Measurements from ENCODE around the gene GPA33.

Gene GPA33, protein sequence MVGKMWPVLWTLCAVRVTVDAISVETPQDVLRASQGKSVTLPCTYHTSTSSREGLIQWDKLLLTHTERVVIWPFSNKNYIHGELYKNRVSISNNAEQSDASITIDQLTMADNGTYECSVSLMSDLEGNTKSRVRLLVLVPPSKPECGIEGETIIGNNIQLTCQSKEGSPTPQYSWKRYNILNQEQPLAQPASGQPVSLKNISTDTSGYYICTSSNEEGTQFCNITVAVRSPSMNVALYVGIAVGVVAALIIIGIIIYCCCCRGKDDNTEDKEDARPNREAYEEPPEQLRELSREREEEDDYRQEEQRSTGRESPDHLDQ

DNA sequence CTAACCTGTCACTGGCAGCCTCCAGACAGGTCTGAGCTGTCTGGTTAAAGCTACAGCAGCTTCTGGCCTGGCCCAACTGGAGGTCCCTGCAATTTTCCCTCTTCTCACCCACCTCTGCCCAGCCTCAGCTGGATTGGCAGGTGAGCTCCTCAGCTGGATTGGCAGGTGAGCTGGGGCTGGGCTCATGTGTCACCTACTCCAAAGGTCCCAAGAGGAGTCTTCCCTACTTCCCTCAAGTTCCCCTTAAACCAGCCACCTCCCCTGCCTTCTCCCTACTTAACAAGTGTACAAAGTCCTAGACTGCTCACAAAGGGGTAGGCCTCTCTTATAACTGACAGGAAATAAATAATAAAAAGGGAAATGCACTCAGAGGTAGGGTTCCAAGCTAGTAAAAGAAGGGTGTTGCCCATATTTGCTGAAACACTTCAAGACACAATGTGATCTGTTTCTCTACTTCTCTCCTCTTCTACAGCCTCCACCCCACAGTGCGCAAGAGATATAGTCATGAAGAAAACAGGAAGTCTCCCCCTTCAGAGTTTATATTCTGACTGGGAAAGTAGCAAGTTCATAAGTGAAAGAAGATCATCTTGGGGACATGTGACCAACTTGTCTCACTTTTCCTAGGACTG lies at the start of gene GPA33:
Gene GPA33 (minus strand): TSS at position 64 of the 629 bp plus-strand sequence. CDS start 90 bp downstream, outside the sequence.
- no peak for FAIRE-seq
- DNase-seq (ENCODE audit: insufficient read length, low spot score) = no peak
- no peak for TF ChIP-seq POLR2A (IDR thresholded peaks at IDR 0.05; ENCODE audit: low read depth, low read length)

DNA sequence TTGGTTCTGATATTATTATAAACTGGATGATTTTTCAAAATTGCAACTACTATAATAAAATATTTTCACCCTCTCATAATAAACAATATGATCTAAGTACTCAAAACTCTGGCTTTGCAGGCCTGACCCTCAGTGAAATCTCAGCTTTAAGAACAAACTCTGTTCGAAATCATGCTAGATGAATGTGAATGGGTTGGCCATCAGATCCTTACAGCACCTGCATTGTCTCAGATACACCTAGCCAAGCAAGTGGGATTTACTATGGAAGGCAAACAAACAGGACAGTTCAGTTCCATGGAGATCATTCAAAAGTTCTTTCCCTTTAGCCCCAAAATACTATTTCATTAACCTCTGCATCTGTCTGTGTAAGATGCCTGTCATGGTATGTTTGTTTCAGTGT lies 48.5 kb upstream of the GPA33 start:
- no peak for TF ChIP-seq POLR2A (IDR thresholded peaks at IDR 0.05; ENCODE audit: low read depth, low read length)
- FAIRE-seq = no peak
- DNase-seq (ENCODE audit: insufficient read length, low spot score) = no peak

DNA sequence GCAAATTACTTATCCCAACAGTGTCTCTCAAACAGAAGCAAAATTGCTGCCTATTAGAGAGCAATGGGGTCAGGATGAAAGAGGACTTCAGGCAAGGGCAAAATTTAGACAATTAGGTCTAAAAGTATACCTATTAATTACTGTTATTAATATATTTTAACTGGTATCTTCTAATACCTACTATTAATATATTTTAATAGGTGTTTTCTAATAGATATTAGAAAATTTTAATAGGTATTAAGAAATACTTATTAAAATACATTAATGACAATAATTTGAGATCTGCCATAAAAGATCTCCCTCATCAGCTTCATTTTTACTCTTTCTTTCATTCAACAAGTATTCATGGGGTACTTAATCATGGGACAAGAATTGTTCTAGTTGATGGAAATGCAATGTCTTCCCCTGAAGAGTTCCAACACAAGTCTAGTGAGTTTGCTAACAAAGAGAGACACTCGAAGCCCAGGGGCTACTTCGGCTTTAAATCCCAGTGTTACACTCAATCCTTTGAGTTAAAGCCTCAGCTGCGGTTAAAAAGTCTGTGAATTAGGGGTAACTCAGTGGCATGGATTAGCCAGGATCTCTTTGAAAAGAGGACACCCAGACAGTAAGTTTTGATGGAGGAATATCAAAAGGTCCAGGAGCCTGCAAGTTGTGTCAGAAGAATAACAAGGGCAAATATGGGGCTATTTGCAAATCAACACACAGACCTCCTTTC lies 47.8 kb upstream of the GPA33 start:
- DNase-seq (ENCODE audit: insufficient read length, low spot score) = no peak
- TF ChIP-seq POLR2A (IDR thresholded peaks at IDR 0.05; ENCODE audit: low read depth, low read length) = no peak
- no peak for FAIRE-seq

DNA sequence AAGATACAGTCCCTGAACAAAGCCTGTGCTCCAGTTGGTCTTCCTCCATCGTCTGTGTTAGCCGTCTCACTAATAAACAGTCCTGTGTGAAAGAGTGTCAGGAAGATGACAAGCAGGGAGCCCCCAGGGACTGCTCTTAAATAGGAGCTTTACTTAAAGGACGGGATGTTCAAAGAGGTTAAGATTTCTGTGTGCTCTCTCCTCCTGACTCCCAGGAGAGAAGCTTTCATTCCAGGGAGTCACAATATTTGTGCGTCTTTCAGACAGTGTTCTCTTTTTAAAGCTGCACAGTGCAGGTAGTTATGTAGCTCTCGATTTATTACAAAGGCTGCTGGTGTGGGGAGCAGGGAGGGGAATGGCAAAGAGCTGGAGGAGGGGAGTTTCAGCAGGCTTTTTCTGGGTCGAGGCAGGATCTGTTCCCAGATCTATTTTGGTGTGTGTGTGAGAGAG lies 47.2 kb upstream of the GPA33 start:
- TF ChIP-seq POLR2A (IDR thresholded peaks at IDR 0.05; ENCODE audit: low read depth, low read length) = no peak
- FAIRE-seq (no peak), DNase-seq (ENCODE audit: insufficient read length, low spot score) (no peak)

DNA sequence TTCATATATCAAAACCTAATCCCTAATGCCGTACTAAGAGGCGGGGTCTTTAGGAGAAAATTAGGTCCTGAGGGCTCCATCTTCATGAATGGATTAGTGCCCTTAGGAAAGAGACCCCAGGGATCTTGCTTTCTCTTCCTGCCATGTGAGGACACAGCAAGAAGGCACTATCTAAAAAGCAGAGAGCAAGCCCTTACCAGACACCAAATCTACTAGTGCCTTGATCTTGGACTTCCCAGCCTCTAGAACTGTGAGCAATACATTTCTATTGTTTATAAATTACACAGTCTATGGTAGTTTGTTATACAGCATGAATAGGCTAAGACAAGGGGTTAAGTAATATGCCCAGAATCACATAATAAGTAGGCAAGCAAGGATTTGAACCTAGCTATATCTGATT lies 46.6 kb upstream of the GPA33 start:
- no peak for FAIRE-seq
- TF ChIP-seq POLR2A (IDR thresholded peaks at IDR 0.05; ENCODE audit: low read depth, low read length) = no peak
- no peak for DNase-seq (ENCODE audit: insufficient read length, low spot score)

DNA sequence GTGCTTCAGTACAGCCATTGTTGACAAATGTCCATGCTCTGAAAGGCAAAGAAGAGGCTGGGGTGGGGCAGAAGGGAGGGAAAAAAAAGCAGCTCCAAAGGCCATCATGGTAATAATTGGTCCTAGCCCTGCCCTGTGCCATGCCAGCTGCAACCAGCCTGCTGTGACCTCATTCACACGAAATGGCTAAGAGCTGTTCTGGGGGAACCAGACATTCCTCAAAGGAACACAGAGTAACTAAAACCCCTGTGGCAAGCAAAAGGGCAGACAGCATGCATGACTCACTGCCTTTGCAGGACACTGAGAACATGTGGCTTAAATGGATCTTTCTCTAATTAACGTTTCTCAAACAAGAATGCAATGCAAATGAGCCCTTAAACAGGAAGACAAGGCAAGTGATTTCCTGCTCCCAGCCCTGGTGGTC lies 46.0 kb upstream of the GPA33 start:
- peak; percentile 72 for DNase-seq (ENCODE audit: insufficient read length, low spot score)
- TF ChIP-seq POLR2A (IDR thresholded peaks at IDR 0.05; ENCODE audit: low read depth, low read length) = no peak
- FAIRE-seq = peak; percentile 81

DNA sequence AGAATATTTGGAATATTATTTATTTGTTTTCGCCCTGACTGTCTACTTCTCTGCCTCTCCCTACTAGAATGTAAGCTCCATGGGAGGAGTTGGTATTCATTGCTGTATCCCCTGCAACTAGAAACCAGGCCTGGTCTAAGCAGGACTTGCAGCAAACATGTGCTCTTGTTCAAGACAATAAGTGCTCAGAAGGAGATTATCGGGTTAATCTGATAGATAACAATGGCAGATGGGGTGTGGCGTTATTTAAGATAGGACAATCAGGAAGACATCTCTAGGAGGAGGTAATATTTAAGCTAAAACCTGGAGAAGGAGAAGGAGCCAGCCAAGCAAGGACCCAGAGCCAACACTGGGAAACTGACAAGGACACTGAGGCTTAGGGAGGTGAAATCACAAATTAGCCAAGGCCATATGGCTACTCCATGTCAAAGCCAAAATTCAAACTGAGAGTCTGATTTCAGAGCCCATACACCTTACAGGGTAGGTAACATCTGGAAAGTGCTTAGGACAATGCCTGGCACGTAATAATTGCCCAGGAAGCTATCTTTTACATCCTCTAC lies 45.2 kb upstream of the GPA33 start:
- TF ChIP-seq POLR2A (IDR thresholded peaks at IDR 0.05; ENCODE audit: low read depth, low read length) = no peak
- FAIRE-seq = no peak
- no peak for DNase-seq (ENCODE audit: insufficient read length, low spot score)

DNA sequence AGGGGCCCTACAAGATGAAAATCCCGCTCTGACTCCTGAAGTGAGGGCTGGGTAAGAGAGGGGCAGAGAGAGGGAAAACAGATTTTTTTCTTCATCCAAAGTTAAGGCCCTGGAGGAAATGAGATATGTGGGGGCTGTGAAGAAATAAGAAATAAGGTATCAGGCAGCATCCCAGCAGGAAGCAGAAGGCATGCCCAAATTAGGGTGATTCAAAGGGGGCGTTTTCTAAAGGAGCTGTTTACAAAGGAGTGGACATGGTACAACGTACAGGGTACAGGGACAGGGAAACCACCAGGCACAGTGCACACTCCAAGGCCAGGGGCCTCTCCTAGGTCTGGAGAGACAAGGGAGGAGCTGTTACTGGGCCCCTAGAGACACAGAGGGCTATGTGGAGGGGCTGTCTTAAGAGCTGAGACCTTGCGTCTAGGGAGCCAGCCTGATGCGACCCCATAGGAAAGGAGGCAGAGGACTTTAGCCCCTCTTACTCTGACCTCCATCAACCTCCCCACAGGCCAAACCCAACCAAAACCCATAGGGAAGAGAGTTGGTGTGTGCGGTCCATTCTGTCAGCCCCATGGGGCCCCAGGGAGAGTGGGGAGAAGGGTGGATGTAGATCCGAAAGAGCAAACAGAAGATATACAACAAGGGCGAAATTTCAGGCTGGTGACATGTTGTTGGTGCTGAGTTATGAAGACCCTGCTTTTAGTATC lies 42.3 kb upstream of the GPA33 start:
- FAIRE-seq (no peak), DNase-seq (ENCODE audit: insufficient read length, low spot score) (no peak)
- TF ChIP-seq POLR2A (IDR thresholded peaks at IDR 0.05; ENCODE audit: low read depth, low read length) = no peak

DNA sequence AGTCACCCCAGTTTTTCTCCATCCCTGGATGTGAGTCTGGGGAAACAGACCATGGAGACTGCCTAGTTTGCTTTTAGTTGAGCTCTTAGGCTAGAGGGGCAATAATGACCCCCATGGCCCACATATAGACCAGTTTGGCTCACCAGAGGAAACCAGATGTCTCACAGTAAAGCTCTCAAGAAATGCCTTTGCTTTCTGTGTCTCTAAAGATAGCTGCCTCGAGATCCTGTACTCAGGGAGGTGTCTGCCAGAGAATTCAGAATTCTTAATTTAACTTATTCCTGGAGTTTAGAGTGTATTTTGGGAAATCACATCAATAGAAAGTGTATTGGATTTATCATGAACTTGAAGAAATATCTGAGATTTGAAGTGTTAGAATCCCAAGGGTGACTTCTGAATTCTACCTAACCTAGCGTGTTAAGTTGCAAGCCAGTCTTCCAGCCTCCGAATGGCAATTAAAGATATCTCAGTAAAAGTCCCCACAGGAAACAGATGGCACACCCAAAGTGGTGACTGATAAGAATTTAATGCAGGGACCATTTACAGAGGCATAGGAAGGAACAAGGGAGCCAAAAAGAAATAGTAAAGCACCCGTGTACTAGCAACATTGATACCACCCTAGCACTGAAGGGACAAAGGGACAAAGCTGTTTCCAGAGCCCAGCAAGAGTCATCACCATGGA lies 40.8 kb upstream of the GPA33 start:
- no peak for DNase-seq (ENCODE audit: insufficient read length, low spot score)
- no peak for TF ChIP-seq POLR2A (IDR thresholded peaks at IDR 0.05; ENCODE audit: low read depth, low read length)
- no peak for FAIRE-seq

DNA sequence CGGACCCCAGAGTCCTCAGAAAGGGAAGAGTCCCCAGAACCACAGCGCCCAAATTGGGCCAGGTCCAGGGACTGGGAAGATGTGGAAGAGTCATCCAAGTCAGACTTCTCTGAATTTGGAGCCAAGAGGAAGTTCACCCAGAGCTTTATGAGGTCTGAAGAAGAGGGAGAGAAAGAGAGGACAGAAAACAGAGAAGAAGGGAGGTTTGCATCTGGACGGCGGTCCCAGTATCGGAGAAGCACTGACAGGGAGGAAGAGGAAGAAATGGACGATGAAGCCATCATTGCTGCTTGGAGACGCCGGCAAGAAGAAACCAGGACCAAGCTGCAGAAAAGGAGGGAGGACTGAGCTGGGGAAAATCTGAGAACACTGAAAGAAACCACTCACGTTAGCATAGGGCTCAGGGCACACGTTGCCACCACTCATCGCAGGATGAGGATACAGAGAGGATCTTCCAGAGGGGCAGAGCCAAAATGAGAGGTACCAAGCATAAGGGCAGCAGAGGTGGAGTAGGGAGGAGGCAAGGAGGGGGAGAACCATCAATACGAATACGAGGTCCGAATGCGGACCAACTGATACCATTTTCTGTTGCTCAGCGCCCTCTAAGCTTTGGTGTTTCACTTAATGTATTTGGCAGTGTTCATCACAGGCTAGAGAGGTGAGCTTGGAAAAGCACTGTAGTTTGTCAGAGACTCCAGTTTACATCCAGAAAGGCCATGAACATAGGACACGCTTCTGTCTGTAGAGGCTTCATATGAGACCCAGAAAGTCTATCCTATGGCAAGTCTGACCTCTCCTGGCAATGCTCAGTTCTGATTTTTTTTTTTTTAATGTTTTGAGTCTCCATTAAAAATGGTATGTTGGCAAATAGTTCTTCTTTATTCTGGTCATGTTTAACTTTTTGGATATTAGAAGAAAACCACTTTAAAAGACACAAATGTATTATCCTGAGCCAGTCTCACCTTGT lies 38.4 kb upstream of the GPA33 start:
- FAIRE-seq = no peak
- DNase-seq (ENCODE audit: insufficient read length, low spot score) = no peak
- TF ChIP-seq POLR2A (IDR thresholded peaks at IDR 0.05; ENCODE audit: low read depth, low read length) = no peak

DNA sequence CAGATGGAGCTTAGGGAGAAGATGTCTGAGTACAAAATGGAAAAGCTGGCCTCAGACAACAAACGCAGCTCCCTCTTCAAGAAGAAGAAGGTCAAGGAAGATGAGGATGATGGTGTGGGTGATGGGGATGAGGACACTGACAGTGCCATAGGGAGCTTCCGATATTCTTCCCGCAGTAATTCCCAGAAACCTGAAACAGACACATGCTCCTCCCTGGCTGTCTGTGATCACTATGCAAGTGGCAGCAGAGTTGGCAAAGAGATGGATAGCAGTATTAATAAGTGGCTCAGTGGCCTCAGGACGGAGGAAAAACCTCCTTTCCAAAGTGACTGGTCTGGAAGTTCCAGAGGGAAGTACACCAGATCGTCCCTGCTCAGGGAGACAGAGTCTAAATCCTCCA lies 37.5 kb upstream of the GPA33 start:
- TF ChIP-seq POLR2A (IDR thresholded peaks at IDR 0.05; ENCODE audit: low read depth, low read length) = no peak
- no peak for DNase-seq (ENCODE audit: insufficient read length, low spot score)
- FAIRE-seq = no peak

DNA sequence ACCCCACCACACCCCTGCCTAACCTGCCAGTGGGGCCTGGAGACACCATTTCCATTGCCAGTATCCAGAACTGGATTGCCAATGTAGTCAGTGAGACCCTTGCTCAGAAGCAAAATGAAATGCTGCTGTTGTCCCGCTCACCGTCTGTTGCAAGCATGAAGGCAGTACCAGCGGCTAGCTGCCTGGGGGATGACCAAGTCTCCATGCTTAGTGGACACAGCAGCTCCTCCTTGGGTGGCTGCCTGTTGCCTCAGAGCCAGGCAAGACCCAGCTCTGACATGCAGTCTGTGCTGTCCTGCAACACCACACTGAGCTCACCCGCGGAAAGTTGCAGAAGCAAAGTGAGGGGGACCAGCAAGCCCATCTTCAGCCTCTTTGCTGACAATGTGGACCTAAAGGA lies 37.1 kb upstream of the GPA33 start:
- no peak for DNase-seq (ENCODE audit: insufficient read length, low spot score)
- no peak for TF ChIP-seq POLR2A (IDR thresholded peaks at IDR 0.05; ENCODE audit: low read depth, low read length)
- FAIRE-seq = no peak

Measured in H54 (cell line).